Measurements from ENCODE around the gene ABHD12.

Gene ABHD12

DNA sequence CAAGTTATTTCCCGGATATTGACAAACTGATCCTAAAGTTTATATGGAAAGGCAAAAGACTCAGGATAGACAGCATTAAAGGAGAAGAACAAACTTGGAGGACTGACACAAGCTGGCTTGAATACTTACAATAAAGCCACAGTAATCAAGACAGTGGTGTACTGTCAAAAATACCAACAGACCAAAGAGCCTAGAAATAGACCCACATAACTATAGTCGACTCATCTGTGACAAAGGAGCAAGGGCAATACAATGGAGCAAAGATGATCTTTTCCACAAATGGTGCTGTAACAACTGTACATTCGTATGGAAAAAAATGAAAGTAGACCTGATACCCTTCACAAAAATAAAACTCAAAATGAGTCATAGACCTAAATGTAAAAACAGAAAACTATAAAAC is 46.0 kb downstream of the ABHD12 start:
- no peak for ATAC-seq
- no peak for TF ChIP-seq SNAI2 (CRISPR knock-in tag; IDR thresholded peaks at IDR 0.05)
- TF ChIP-seq, protein P1, sequence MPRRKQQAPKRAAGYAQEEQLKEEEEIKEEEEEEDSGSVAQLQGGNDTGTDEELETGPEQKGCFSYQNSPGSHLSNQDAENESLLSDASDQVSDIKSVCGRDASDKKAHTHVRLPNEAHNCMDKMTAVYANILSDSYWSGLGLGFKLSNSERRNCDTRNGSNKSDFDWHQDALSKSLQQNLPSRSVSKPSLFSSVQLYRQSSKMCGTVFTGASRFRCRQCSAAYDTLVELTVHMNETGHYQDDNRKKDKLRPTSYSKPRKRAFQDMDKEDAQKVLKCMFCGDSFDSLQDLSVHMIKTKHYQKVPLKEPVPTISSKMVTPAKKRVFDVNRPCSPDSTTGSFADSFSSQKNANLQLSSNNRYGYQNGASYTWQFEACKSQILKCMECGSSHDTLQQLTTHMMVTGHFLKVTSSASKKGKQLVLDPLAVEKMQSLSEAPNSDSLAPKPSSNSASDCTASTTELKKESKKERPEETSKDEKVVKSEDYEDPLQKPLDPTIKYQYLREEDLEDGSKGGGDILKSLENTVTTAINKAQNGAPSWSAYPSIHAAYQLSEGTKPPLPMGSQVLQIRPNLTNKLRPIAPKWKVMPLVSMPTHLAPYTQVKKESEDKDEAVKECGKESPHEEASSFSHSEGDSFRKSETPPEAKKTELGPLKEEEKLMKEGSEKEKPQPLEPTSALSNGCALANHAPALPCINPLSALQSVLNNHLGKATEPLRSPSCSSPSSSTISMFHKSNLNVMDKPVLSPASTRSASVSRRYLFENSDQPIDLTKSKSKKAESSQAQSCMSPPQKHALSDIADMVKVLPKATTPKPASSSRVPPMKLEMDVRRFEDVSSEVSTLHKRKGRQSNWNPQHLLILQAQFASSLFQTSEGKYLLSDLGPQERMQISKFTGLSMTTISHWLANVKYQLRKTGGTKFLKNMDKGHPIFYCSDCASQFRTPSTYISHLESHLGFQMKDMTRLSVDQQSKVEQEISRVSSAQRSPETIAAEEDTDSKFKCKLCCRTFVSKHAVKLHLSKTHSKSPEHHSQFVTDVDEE (CRISPR knock-in tag; IDR thresholded peaks at IDR 0.05), result no peak
- TF ChIP-seq RARB (CRISPR knock-in tag; IDR thresholded peaks at IDR 0.05), result no peak
- TF ChIP-seq, protein P2, sequence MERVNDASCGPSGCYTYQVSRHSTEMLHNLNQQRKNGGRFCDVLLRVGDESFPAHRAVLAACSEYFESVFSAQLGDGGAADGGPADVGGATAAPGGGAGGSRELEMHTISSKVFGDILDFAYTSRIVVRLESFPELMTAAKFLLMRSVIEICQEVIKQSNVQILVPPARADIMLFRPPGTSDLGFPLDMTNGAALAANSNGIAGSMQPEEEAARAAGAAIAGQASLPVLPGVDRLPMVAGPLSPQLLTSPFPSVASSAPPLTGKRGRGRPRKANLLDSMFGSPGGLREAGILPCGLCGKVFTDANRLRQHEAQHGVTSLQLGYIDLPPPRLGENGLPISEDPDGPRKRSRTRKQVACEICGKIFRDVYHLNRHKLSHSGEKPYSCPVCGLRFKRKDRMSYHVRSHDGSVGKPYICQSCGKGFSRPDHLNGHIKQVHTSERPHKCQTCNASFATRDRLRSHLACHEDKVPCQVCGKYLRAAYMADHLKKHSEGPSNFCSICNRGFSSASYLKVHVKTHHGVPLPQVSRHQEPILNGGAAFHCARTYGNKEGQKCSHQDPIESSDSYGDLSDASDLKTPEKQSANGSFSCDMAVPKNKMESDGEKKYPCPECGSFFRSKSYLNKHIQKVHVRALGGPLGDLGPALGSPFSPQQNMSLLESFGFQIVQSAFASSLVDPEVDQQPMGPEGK (CRISPR knock-in tag; IDR thresholded peaks at IDR 0.05; ENCODE audit: borderline replicate concordance), result no peak
- no peak for TF ChIP-seq ISL1 (CRISPR knock-in tag; IDR thresholded peaks at IDR 0.05)
- TF ChIP-seq, protein P3, sequence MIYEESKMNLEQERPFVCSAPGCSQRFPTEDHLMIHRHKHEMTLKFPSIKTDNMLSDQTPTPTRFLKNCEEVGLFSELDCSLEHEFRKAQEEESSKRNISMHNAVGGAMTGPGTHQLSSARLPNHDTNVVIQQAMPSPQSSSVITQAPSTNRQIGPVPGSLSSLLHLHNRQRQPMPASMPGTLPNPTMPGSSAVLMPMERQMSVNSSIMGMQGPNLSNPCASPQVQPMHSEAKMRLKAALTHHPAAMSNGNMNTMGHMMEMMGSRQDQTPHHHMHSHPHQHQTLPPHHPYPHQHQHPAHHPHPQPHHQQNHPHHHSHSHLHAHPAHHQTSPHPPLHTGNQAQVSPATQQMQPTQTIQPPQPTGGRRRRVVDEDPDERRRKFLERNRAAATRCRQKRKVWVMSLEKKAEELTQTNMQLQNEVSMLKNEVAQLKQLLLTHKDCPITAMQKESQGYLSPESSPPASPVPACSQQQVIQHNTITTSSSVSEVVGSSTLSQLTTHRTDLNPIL (CRISPR knock-in tag; IDR thresholded peaks at IDR 0.05; ENCODE audit: low read depth), result no peak
- TF ChIP-seq TCF4 (CRISPR knock-in tag; IDR thresholded peaks at IDR 0.05; ENCODE audit: borderline replicate concordance), result no peak
- TF ChIP-seq ZNF8 (CRISPR knock-in tag; IDR thresholded peaks at IDR 0.05), result no peak
- no peak for TF ChIP-seq BACH2 (CRISPR knock-in tag; IDR thresholded peaks at IDR 0.05; ENCODE audit: borderline replicate concordance)
- no peak for TF ChIP-seq CSDC2 (CRISPR knock-in tag; IDR thresholded peaks at IDR 0.05)
- TF ChIP-seq, protein P4, sequence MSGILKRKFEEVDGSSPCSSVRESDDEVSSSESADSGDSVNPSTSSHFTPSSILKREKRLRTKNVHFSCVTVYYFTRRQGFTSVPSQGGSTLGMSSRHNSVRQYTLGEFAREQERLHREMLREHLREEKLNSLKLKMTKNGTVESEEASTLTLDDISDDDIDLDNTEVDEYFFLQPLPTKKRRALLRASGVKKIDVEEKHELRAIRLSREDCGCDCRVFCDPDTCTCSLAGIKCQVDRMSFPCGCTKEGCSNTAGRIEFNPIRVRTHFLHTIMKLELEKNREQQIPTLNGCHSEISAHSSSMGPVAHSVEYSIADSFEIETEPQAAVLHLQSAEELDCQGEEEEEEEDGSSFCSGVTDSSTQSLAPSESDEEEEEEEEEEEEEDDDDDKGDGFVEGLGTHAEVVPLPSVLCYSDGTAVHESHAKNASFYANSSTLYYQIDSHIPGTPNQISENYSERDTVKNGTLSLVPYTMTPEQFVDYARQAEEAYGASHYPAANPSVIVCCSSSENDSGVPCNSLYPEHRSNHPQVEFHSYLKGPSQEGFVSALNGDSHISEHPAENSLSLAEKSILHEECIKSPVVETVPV (CRISPR knock-in tag; IDR thresholded peaks at IDR 0.05), result no peak
- TF ChIP-seq TOX (CRISPR knock-in tag; IDR thresholded peaks at IDR 0.05; ENCODE audit: borderline replicate concordance), result no peak
- TF ChIP-seq ZNF565 (CRISPR knock-in tag; conservative IDR thresholded peaks at IDR 0.05; ENCODE audit: low read depth), result no peak
- no peak for TF ChIP-seq ZC3H10 (CRISPR knock-in tag; IDR thresholded peaks at IDR 0.05)
- TF ChIP-seq ARNTL (CRISPR knock-in tag; IDR thresholded peaks at IDR 0.05; ENCODE audit: borderline replicate concordance, low read depth), result no peak
- TF ChIP-seq PPARA (CRISPR knock-in tag; IDR thresholded peaks at IDR 0.05; ENCODE audit: borderline replicate concordance), result no peak

DNA sequence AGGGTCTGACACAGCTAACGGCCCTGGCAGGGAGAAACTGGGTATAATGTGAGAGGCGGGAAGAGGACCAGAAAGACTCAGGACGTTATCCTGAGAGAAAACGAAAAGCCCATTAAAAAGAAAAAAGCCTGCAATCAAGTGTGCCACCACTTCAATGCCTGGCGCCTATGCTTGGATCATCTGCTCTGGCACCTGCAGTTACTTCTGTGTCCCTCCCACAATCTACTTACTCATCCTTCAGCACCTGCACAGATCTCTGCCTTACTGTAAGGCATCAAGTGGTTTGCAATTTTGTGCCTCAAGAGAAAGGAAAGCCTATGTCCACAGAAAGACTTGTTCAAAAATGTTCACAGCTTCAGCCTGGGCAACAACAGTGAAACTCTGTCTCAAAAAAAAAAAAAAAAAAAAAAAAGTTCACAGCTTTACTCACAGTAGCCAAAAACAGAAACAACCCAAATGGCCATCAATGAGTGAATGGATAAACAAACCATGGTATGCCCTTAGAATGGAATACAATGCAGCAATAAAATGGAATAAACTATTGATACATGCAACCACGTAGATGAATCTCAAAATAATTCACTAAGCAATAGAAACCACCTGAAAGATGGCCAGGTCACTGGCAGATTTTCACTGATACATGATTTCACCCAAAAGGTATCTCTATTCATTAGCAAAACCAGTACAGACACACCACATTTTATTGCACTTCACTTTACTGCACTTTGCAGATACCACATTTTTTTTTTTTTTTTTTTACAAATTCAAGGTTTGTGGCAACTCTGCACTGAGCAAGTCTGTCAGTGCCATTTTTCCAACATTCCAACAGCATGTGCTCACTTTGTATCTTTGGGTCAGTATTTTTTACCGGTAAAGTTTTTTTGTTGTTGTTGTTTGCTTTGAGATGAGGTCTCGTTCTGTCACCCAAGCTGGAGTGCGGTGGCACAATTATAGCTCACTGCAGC is 48.6 kb downstream of the ABHD12 start:
- peak; percentile 24; the same call in 1 of the 3 replicates for ATAC-seq
- TF ChIP-seq ZNF8 (CRISPR knock-in tag; IDR thresholded peaks at IDR 0.05) (peak; percentile 87), SNAI2 (CRISPR knock-in tag; IDR thresholded peaks at IDR 0.05) (no peak)

DNA sequence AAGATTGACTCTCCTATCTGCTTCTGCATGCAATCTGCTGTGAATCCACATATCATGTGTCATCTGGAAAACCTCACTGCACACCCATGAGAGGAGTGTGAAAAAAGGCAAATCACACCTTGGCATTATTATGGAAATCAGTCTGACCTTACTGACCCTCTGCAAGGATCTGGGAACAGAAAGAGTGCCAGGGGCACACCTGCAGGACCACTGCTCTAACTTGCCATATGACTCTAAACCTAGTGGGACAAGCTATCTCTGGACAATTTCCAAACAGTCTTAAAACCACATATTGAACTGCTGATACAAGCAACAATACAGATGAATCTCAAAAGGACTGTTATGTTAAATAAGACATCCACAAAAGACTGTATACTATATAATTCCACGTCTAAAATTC is 50.3 kb downstream of the ABHD12 start:
- no peak for TF ChIP-seq CSDC2 (CRISPR knock-in tag; IDR thresholded peaks at IDR 0.05)
- TF ChIP-seq, protein P4 (CRISPR knock-in tag; IDR thresholded peaks at IDR 0.05), result no peak
- TF ChIP-seq, protein P3 (CRISPR knock-in tag; IDR thresholded peaks at IDR 0.05; ENCODE audit: low read depth), result no peak
- no peak for TF ChIP-seq RARB (CRISPR knock-in tag; IDR thresholded peaks at IDR 0.05)
- no peak for ATAC-seq
